HCT116 (cell line): ENCODE data around the gene PKD2L2. TPM values are rescaled to one million over a fixed set of nuclear protein-coding genes. Genes with fewer than 3 reads are reported as not detected.
A peak's percentile ranks its signal among the peaks of the same experiment; 100 is the strongest.

ENCODE experiments used
- ATAC-seq: fragments of 200-7000 bp; cut with Tn5 transposase; 2 replicates; pipeline ENCODE4 v1.9.1; 2020; ENCODE audit warnings: mild to moderate bottlenecking, moderate library complexity
- BruUV-seq: library from RNA; stranded (reverse); fragments of 400-500 nt; replicated peaks from 2 replicates; lab custom pipeline; 2021; lab: Mats Ljungman, UMichigan
- CTCF ChIA-PET: fragments of 300-600 bp; sonication (Branson Sonifier 250); formaldehyde crosslinking; loops from one replicate; lab custom pipeline; 2021; ENCODE audit warnings: antibody characterized with exemption; lab: Charles Lee
- POLR2A ChIA-PET: fragments of 300-600, 350-600 bp; sonication (Branson Sonifier 250); formaldehyde crosslinking; loops from one replicate; lab custom pipeline; 2021; ENCODE audit warnings: antibody characterized with exemption; lab: Charles Lee
- RAD21 ChIA-PET, 2 experiments: fragments of 300-600 bp; sonication (Branson Sonifier 250); formaldehyde crosslinking; loops; one replicate each; lab custom pipeline; 2023; ENCODE audit warnings: low total read pairs in 2 of 2; ENCODE audit not compliant: uncharacterized antibody in 2 of 2, unreplicated experiment in 2 of 2, low non-redundant PET in 1 of 2; lab: Charles Lee
- DNase-seq: peaks from one replicate; pipeline ENCODE4 v3.0.0-alpha.2; 2010; ENCODE audit warnings: low read depth, low spot score
- H2AFZ ChIP-seq: fragments of 200-600 bp; shearing (Covaris generic), sonication (generic); 2 replicates; pipeline ENCODE4 v1.6.1; 2017; ENCODE audit warnings: low read depth, mixed run types, mixed read lengths, antibody characterized with exemption, low read length; ENCODE audit not compliant: poor library complexity, severe bottlenecking
- H3K27ac ChIP-seq: 2 replicates; pipeline ENCODE4 v1.5.1; 2012; ENCODE audit warnings: low read depth, low read length
- H3K27me3 ChIP-seq: fragments of 200-600 bp; sonication (generic); 2 replicates; pipeline ENCODE4 v1.6.1; 2016; ENCODE audit warnings: mixed run types, low read length, mixed read lengths; ENCODE audit not compliant: insufficient read depth
- H3K36me3 ChIP-seq, 2 experiments: fragments of 200-500 bp in 1 of 2; fragments of 200-600 bp in 1 of 2; sonication (Bioruptor generic) in 1 of 2; sonication (generic) in 1 of 2; 2 replicates each; pipeline versions ENCODE4 v1.5.1 to v1.6.1; 2014 to 2016; ENCODE audit warnings: low read length in 2 of 2, inconsistent platforms in 1 of 2, mixed read lengths in 1 of 2, mixed run types in 1 of 2; ENCODE audit not compliant: insufficient read depth in 2 of 2, control insufficient read depth in 1 of 2
- H3K4me1 ChIP-seq, 2 experiments: fragments of 200-600 bp in 1 of 2; sonication (generic) in 1 of 2; 2 replicates each; pipeline versions ENCODE4 v1.5.1 to v1.6.1; 2012 to 2017; ENCODE audit warnings: low read length in 2 of 2, inconsistent platforms in 1 of 2, mild to moderate bottlenecking in 1 of 2, mixed read lengths in 1 of 2, mixed run types in 1 of 2, moderate library complexity in 1 of 2; ENCODE audit not compliant: insufficient read depth in 2 of 2, control insufficient read depth in 1 of 2
- H3K4me2 ChIP-seq: fragments of 200-600 bp; sonication (generic); 2 replicates; pipeline ENCODE4 v1.6.1; 2017; ENCODE audit warnings: mixed run types, low read length, mixed read lengths
- H3K4me3 ChIP-seq, 2 experiments: fragments of 200-600 bp in 1 of 2; sonication (generic) in 1 of 2; replicated peaks in 1 of 2; 2 replicates each; pipeline ENCODE4 v1.5.1; 2011 to 2016; ENCODE audit warnings: low read length in 2 of 2, control low read depth in 1 of 2, low read depth in 1 of 2, mild to moderate bottlenecking in 1 of 2, mixed read lengths in 1 of 2, mixed run types in 1 of 2
- H3K79me2 ChIP-seq: fragments of 200-600 bp; sonication (generic); 2 replicates; pipeline ENCODE4 v1.6.1; 2017; ENCODE audit warnings: mild to moderate bottlenecking, mixed run types, low read length, moderate library complexity, mixed read lengths; ENCODE audit not compliant: insufficient read depth
- H3K9ac ChIP-seq: fragments of 200-600 bp; sonication (generic); 2 replicates; pipeline ENCODE4 v1.6.1; 2016; ENCODE audit warnings: low read length, mixed read lengths
- H3K9me2 ChIP-seq: fragments of 200-600 bp; sonication (generic), shearing (Covaris generic); 2 replicates; pipeline ENCODE4 v1.6.1; 2017; ENCODE audit warnings: mixed run types, mild to moderate bottlenecking, moderate library complexity; ENCODE audit not compliant: insufficient read depth
- H3K9me3 ChIP-seq, 2 experiments: fragments of 200-500 bp in 1 of 2; fragments of 200-600 bp in 1 of 2; sonication (Bioruptor generic) in 1 of 2; sonication (generic) in 1 of 2; 2 replicates each; pipeline ENCODE4 v1.6.1; 2014 to 2017; ENCODE audit warnings: low read length in 2 of 2, mixed read lengths in 2 of 2, inconsistent platforms in 1 of 2, low read depth in 1 of 2, mild to moderate bottlenecking in 1 of 2, mixed run types in 1 of 2, moderate library complexity in 1 of 2; ENCODE audit not compliant: control insufficient read depth in 1 of 2, insufficient read depth in 1 of 2
- H4K20me1 ChIP-seq: fragments of 200-600 bp; sonication (generic), shearing (Covaris generic); 2 replicates; pipeline ENCODE4 v1.6.1; 2017; ENCODE audit warnings: mixed run types, mild to moderate bottlenecking, moderate library complexity; ENCODE audit not compliant: insufficient read depth
- EZH2phosphoT487 ChIP-seq: fragments of 200-600 bp; IDR thresholded peaks from 2 replicates; pipeline ENCODE4 v1.6.1; 2018; ENCODE audit warnings: antibody characterized with exemption, borderline replicate concordance
- SRF ChIP-seq: IDR thresholded peaks from 2 replicates; pipeline ENCODE4 v1.6.1; 2012; ENCODE audit warnings: low read depth
- TCF7L2 ChIP-seq: IDR thresholded peaks from 2 replicates; pipeline ENCODE4 v1.7.0; 2011; ENCODE audit warnings: borderline replicate concordance, inconsistent platforms; ENCODE audit not compliant: insufficient read depth, insufficient read length; ENCODE audit errors: extremely low read depth
- intact Hi-C: fragments of 100-400 bp; cut with micrococcal nuclease; formaldehyde crosslinking; loops from 2 replicates; pipeline ENCODE4 v1.10.0; 2022
- total RNA-seq: library from RNA; stranded (reverse); gene quantifications from one replicate; pipeline ENCODE4 v1.2.1, GENCODE V29; 2021; ENCODE audit not compliant: unreplicated experiment
- TF ChIP-seq, protein P1 (sequence below): IDR thresholded peaks from 2 replicates; pipeline ENCODE4 v1.6.1; 2011; ENCODE audit warnings: mild to moderate bottlenecking, low read length, moderate library complexity; ENCODE audit not compliant: insufficient replicate concordance; ENCODE audit errors: extremely low read depth

PKD2L2 gene
- total RNA-seq, 1 experiment from 2014 or later, result not detected

DNA sequence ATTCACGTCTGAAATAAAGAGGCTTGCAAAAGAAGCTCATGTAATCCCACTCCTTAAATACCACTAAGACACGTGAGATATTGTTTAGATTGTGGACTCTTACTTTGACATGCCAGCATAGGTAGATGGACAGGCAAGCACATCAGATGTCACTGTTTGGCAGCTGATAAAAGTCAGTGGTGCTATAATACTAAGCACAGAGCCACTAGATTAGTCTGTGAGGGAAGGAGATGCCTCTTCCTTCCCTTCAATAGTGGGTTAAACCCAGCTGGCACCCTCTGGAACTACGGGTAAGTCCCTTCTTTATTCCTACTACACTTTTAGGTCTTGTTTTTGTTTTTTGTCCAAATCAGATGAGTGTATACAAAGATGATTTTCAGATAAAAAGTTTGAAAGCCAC, 21.6 kb upstream of the PKD2L2 start, which contains the start of gene MYOT:
Gene MYOT (plus strand): TSS at position 197 of the 400 bp plus-strand sequence. CDS start 2,792 bp downstream, outside the sequence.
- ATAC-seq (peak; percentile 49), DNase-seq (no peak)
- no peaks in the 10 kb centered on the region for H4K20me1 ChIP-seq
- ChIA-PET RAD21 (no interaction called here), CTCF (interaction anchor here (0.9 kb wide), 1 partner anchor 89 kb away, joined by 3 read pairs; no protein-coding TSS in a partner anchor), POLR2A (no interaction called here)
- H3K27me3 ChIP-seq, result no peaks in the 10 kb centered on the region
- no peaks in the 10 kb centered on the region for H3K9me2 ChIP-seq
- no peak within 1 kb of the TSS for H3K9ac ChIP-seq
- peak within 1 kb of the TSS; percentile 4; the same call in 1 of the 2 replicates for H3K4me2 ChIP-seq
- no peaks in the 10 kb centered on the region for H3K9me3 ChIP-seq
- no peak within 1 kb of the TSS for H3K4me3 ChIP-seq
- peak within 1 kb of the TSS; percentile 40 for H2AFZ ChIP-seq
- no peaks in the 10 kb centered on the region for H3K4me1 ChIP-seq
- intact Hi-C loops, result no loop called here
- H3K27ac ChIP-seq, result no peak within 1 kb of the TSS
- no peaks in the 10 kb centered on the region for H3K79me2 ChIP-seq
- H3K36me3 ChIP-seq, result no peaks in the 10 kb centered on the region
- no peak for TF ChIP-seq SRF
- peak; percentile 61 for TF ChIP-seq TCF7L2
- BruUV-seq, result no TSS peak

- Histone ChIP-seq H3K9me2 (no peaks in the 10 kb centered on the region), H4K20me1 (no peaks in the 10 kb centered on the region), H3K9me3 (no peaks in the 10 kb centered on the region), H3K27ac (no peak overlapping the region), H3K4me1 (no peaks in the 10 kb centered on the region), H3K27me3 (no peaks in the 10 kb centered on the region), H3K4me2 (no peak overlapping the region), H3K79me2 (no peaks in the 10 kb centered on the region), H2AFZ (no peak overlapping the region), H3K36me3 (no peaks in the 10 kb centered on the region), H3K4me3 (no peak overlapping the region), H3K9ac (no peak overlapping the region)
- ATAC-seq, result no peak
- CTCF ChIA-PET, result interaction anchor here (1.5 kb wide), 1 partner anchor 211 kb away, joined by 3 read pairs; no protein-coding TSS in a partner anchor
- TF ChIP-seq, protein P1, sequence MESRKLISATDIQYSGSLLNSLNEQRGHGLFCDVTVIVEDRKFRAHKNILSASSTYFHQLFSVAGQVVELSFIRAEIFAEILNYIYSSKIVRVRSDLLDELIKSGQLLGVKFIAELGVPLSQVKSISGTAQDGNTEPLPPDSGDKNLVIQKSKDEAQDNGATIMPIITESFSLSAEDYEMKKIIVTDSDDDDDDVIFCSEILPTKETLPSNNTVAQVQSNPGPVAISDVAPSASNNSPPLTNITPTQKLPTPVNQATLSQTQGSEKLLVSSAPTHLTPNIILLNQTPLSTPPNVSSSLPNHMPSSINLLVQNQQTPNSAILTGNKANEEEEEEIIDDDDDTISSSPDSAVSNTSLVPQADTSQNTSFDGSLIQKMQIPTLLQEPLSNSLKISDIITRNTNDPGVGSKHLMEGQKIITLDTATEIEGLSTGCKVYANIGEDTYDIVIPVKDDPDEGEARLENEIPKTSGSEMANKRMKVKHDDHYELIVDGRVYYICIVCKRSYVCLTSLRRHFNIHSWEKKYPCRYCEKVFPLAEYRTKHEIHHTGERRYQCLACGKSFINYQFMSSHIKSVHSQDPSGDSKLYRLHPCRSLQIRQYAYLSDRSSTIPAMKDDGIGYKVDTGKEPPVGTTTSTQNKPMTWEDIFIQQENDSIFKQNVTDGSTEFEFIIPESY, result no peak
- TF ChIP-seq EZH2phosphoT487, result no peak
- DNase-seq, result no peak
- RAD21 ChIA-PET, result no interaction called here
- intact Hi-C loops, result no loop called here
- no TSS peak for BruUV-seq
- POLR2A ChIA-PET, result no interaction called here
These were observed 18.5 kb upstream of the PKD2L2 start for GRCh38 chr5:137870647-137871339.
